KMS-11 (cell line): ENCODE measurements around the gene CRTC3.

Source experiments
- H2AFZ ChIP-seq: fragments of 200-600 bp; sonication (generic); 2 replicates; pipeline ENCODE4 v1.6.1; 2016; ENCODE audit warnings: antibody characterized with exemption, mixed run types, low read depth
- H3K27ac ChIP-seq: fragments of 200-600 bp; sonication (generic); 2 replicates; pipeline ENCODE4 v1.6.1; 2016; ENCODE audit warnings: mild to moderate bottlenecking, mixed run types
- H3K27me3 ChIP-seq: fragments of 200-600 bp; sonication (generic); 2 replicates; pipeline ENCODE4 v1.6.1; 2017; ENCODE audit warnings: mild to moderate bottlenecking, low read depth, mixed run types, moderate library complexity; ENCODE audit not compliant: insufficient read depth
- H3K36me3 ChIP-seq: fragments of 200-600 bp; sonication (generic); 2 replicates; pipeline ENCODE4 v1.6.1; 2017; ENCODE audit warnings: mild to moderate bottlenecking, mixed run types; ENCODE audit not compliant: insufficient read depth
- H3K4me1 ChIP-seq: fragments of 200-600 bp; sonication (generic); 2 replicates; pipeline ENCODE4 v1.6.1; 2016; ENCODE audit warnings: mild to moderate bottlenecking, low read depth, mixed run types; ENCODE audit not compliant: poor library complexity, severe bottlenecking
- H3K4me2 ChIP-seq: fragments of 200-600 bp; sonication (generic); 2 replicates; pipeline ENCODE4 v1.7.0; 2016; ENCODE audit warnings: mild to moderate bottlenecking, mixed run types
- H3K4me3 ChIP-seq: fragments of 200-600 bp; sonication (generic); IDR thresholded peaks from 2 replicates; pipeline ENCODE4 v1.6.1; 2017; ENCODE audit warnings: low read depth, low read length, mixed read lengths; ENCODE audit not compliant: insufficient read depth
- H3K79me2 ChIP-seq: fragments of 200-600 bp; sonication (generic); 2 replicates; pipeline ENCODE4 v1.6.1; 2016; ENCODE audit warnings: low read depth, mixed run types; ENCODE audit not compliant: insufficient read depth
- H3K9ac ChIP-seq: fragments of 200-600 bp; sonication (generic); 2 replicates; pipeline ENCODE4 v1.6.1; 2016; ENCODE audit warnings: mild to moderate bottlenecking, mixed run types
- H4K20me1 ChIP-seq: fragments of 200-600 bp; sonication (generic); 2 replicates; pipeline ENCODE4 v1.6.1; 2016; ENCODE audit warnings: mild to moderate bottlenecking, mixed run types; ENCODE audit not compliant: insufficient read depth
- CTCF ChIP-seq: fragments of 200-600 bp; sonication (generic); conservative IDR thresholded peaks from 2 replicates; pipeline ENCODE4 v1.6.1; 2017; ENCODE audit warnings: low read depth, mild to moderate bottlenecking, antibody characterized with exemption, low read length, moderate library complexity, mixed read lengths

The CRTC3 gene

GRCh38 chr15:90483012-90483307, 46.8 kb upstream of the CRTC3 start:
- Histone ChIP-seq H3K4me2 (no peak overlapping the region), H3K9ac (no peak overlapping the region), H3K27me3 (no peaks in the 10 kb centered on the region), H3K79me2 (no peaks in the 10 kb centered on the region), H3K36me3 (no peaks in the 10 kb centered on the region), H3K27ac (no peak overlapping the region), H3K4me1 (peaks cover 24% of the 10 kb centered on the region), H2AFZ (no peak overlapping the region), H3K4me3 (no peak overlapping the region), H4K20me1 (no peaks in the 10 kb centered on the region)
- TF ChIP-seq CTCF = no peak

GRCh38 chr15:90483637-90484036, 46.1 kb upstream of the CRTC3 start:
- no peaks in the 10 kb centered on the region for H3K36me3 ChIP-seq
- no peak for TF ChIP-seq CTCF
- H3K4me1 ChIP-seq = peaks cover 24% of the 10 kb centered on the region
- H3K27ac ChIP-seq = no peak overlapping the region
- H3K9ac ChIP-seq = no peak overlapping the region
- H3K27me3 ChIP-seq = no peaks in the 10 kb centered on the region
- H3K4me3 ChIP-seq = no peak overlapping the region
- no peaks in the 10 kb centered on the region for H4K20me1 ChIP-seq
- H2AFZ ChIP-seq = no peak overlapping the region
- H3K79me2 ChIP-seq = no peaks in the 10 kb centered on the region
- H3K4me2 ChIP-seq = no peak overlapping the region

DNA sequence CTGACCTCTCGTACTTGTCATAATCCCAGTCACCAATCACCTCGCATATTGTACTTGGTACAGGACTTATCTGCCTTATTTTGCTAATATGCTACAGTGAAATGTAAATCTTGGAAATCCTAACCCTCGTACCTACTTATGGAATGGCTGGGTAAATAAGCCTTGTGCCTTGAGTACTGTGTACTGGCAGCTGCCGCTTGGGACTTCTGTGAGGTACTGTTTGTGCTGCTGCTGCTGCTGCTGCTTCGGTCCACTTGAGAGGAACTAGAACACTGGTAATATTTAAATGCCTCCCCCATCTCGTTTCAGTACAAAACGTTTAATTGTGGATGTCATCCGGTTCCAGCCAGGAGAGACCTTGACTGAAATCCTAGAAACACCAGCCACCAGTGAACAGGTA, 42.5 kb upstream of the CRTC3 start:
- Histone ChIP-seq H3K9ac (no peak overlapping the region), H3K4me1 (no peaks in the 10 kb centered on the region), H3K27ac (no peak overlapping the region), H3K36me3 (no peaks in the 10 kb centered on the region), H2AFZ (no peak overlapping the region), H3K4me2 (no peak overlapping the region), H3K27me3 (no peaks in the 10 kb centered on the region), H4K20me1 (no peaks in the 10 kb centered on the region), H3K79me2 (no peaks in the 10 kb centered on the region), H3K4me3 (no peak overlapping the region)
- no peak for TF ChIP-seq CTCF

GRCh38 chr15:90489514-90489913, 40.2 kb upstream of the CRTC3 start:
- Histone ChIP-seq H3K27me3 (no peaks in the 10 kb centered on the region), H3K9ac (no peak overlapping the region), H3K79me2 (no peaks in the 10 kb centered on the region), H3K4me1 (no peaks in the 10 kb centered on the region), H3K4me3 (no peak overlapping the region), H3K4me2 (no peak overlapping the region), H3K36me3 (no peaks in the 10 kb centered on the region; the same call in 1 of the 2 replicates), H2AFZ (no peak overlapping the region), H4K20me1 (no peaks in the 10 kb centered on the region), H3K27ac (no peak overlapping the region)
- no peak for TF ChIP-seq CTCF

- no peaks in the 10 kb centered on the region for H3K4me1 ChIP-seq
- H3K4me2 ChIP-seq = no peak overlapping the region
- H2AFZ ChIP-seq = no peak overlapping the region
- H3K4me3 ChIP-seq = no peak overlapping the region
- no peak overlapping the region for H3K9ac ChIP-seq
- H3K79me2 ChIP-seq = no peaks in the 10 kb centered on the region
- no peaks in the 10 kb centered on the region; the same call in 1 of the 2 replicates for H3K36me3 ChIP-seq
- no peaks in the 10 kb centered on the region for H4K20me1 ChIP-seq
- TF ChIP-seq CTCF = no peak
- H3K27ac ChIP-seq = no peak overlapping the region
- no peaks in the 10 kb centered on the region for H3K27me3 ChIP-seq
Observed at GRCh38 chr15:90489944-90490343, 39.8 kb upstream of the CRTC3 start.
